Inflammatory macrophage treated with lipopolysaccharide for 4 hours (primary cell): ENCODE measurements around the gene ENPP6.
"Not testable (repeated sequence)": the region's sequence is repeated elsewhere in the genome, so short reads cannot be mapped to it uniquely, and the experiment has no call there.

ENCODE experiments used
- DNase-seq: peaks from one replicate; pipeline ENCODE4 v3.0.0-alpha.2; 2020

ENPP6 gene

DNA sequence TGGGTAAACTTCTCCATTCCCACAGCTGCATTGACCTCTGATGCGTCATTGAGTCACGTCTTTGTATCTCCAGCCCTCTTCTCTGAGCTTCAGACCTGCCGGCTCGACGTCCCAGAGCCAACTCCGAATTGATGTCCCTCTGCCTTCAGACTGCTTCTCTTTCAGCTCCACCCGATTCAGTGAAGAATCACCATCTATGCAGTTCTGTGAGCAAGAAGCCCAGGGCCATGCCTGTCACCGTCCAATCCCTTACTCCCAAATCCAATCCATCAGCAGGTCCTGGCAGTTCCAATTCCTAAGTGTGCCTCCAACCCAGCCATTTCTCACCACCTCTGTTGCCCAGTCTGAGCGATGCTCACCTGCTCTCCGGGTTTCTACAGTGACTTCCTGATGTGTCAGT, 70.7 kb downstream of the ENPP6 start:
- DNase-seq: no peak

DNA sequence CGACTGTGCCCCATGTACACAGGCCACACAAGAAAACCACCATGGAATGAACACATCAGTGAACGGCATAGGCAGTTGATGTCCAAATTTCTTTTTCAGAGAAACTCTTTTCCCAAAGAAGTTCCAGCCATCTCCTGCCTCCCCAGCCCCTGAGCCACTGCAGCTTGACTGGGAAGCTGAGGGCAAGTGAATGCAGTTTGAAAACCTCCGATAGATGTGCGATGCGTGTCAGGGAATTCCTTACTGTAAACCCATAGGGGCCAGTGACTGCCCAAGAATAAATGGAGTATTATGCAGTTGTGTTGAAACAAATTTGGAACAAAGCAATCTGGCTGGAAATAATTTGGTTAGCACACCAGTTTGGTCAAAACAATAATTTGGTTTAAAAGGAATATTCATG, 72.1 kb downstream of the ENPP6 start:
- DNase-seq: no peak

DNA sequence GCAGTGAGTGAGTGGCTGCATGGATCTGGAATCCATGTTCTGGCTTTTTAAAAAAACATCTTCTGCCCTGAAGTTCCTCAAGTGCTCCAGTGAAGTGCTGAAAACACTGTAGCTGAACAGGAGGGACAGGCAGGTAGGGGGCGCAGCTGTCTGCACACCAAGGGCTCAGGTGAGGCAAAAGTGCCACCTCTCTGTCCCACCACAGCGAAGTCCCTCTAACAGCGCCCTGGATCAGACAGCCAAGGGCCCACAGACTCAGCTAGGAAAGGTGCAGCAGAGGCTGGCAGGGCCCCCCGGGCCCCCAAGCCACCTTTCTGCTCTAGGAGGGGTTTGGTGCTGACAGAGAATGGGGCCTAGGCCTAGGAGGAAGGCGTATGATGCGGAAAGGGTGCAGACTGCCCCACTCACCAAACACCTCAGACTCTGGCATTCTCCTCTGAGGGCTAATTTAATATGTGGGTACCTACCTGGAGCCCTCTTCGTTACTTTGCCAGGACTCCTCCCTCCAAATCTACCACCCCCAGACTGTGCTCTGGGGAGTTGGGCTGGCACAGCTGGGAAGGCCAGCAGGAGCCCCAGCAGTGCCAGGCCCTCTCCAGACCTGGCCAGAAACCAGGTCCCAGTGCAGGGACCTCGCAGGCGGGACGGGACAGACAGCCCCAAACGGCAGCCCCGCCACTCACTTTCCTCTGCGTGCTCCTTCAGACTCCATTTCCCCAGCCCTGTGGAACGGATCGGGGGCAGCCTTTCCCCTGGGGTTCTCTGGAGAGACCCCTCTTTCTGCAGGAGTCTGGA, 73.7 kb downstream of the ENPP6 start:
- no peak for DNase-seq

DNA sequence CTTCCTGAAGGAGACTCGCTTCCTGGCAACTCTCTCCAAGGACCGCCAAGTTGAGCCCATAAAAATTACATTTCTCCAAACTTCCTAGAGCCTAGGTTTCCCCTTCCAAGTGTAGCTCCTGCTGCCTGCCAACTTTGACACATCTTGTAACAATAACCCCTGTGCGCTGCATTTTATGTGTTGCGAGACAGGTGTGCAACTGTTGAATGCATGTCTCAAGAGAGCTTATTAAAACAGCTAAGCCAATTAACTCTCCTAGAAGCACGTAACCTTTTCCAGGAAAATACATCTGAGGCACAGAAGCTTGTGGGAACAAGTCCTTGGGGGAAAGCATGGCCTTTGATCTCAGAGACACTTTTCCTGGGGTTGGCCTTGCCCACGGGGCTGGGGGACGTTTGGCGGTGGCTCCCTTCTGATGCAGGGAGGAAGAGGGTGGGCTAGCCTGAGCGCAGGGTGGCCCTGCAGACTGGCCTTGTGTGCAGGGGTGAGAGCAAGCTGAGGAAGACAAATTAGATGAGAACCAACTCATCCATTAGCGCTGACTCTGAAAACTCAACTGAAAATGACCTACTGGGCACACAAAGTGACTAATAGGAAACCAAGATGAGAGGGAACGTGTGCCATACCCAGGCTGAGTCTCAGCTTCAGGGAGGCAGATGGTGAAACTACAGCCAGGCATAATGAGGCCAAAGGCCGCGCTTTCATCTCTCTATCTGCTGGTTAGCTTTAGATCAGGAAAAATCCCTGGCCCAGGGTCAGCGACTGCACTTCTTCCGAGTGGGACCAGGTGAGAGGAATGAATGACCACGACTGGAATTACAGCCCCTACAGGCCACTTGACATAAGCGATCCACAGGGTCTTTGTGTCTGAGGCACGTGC, 75.3 kb downstream of the ENPP6 start:
- DNase-seq: no peak

DNA sequence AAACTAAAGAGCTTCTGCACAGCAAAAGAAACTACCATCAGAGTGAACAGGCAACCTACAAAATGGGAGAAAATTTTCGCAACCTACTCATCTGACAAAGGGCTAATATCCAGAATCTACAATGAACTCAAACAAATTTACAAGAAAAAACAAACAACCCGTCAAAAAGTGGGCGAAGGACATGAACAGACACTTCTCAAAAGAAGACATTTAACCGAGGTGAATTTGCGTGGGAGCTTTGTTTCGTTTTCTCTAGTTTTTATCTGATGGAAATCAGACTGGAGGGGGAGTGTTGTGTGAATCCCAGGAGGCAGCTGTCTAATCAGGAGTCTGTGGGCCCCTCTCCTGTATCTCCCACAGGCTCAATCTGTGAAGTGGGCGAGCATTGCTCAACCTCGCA, 76.8 kb downstream of the ENPP6 start:
- DNase-seq: not testable (repeated sequence)

DNA sequence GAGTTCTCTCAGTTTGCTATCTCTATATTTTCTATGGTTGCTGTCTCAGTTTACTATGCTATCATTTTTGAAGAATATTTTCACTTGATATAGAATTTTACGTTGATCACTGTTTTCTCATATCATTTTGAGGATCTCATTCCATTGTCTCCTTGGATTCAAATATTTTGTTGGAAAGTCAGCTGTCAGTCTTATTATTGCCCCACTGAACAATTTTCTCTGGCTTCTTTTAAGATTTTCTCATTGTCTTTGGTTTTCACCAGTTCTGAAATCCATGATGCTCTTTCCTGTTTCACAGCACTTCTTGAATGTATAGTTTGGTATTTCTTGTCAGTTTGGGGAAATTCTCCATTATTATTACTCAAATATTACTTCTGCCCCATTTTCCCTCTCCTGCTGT, 81.1 kb downstream of the ENPP6 start:
- no peak for DNase-seq

DNA sequence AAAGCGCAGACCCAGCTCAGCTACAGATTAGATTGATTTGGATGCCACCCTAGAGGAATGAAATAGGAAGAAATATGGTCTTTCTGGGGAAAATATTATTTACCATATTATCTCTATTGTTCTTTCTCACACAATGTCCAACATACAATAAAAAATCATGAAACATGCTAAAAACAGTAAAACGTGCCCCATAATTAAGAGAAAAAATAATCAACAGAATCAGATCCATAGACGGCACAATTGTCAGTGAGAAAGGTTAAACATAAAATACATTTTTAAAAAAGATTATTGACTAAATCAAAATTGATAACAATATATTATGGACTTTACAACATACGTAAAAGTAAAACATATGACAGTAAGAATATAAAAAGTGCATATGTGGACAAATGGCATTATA, 90.9 kb downstream of the ENPP6 start:
- DNase-seq: no peak

DNA sequence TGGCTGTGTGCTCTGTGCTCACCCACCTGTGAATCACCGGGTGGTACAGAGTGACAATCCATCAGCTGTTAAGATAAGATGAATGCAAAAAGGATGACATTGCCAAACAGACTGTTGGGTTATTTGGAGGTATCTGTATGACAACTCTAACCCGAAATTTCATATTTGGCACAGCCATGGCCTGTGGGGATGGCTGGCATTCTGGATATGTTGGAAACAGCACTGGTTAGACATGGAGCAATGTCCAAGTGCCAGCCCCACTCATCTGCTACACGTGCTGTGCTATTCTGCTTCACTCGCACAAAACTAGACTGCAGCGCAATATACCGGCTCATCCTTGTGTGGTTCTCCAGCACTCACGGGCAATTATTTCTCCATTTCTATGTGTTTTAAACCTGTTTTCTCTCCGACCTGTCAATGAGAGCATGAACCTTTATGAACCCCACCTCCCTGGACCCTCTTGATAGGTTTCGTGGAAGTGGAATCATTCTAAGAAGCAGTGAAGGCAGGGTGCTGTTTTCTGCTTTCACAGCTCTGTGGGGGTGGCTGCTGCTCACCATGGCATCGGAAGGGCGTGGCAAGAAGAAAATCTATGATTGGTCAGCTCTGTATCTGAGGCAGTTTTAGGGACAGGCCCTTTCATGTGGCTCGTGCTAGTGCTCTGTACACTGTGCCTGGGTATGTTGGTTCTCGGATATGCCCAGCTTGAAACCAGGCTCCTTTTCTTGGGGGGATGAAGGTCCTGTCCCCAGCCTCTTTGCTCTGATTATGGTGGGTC, 94.9 kb downstream of the ENPP6 start:
- DNase-seq: no peak

DNA sequence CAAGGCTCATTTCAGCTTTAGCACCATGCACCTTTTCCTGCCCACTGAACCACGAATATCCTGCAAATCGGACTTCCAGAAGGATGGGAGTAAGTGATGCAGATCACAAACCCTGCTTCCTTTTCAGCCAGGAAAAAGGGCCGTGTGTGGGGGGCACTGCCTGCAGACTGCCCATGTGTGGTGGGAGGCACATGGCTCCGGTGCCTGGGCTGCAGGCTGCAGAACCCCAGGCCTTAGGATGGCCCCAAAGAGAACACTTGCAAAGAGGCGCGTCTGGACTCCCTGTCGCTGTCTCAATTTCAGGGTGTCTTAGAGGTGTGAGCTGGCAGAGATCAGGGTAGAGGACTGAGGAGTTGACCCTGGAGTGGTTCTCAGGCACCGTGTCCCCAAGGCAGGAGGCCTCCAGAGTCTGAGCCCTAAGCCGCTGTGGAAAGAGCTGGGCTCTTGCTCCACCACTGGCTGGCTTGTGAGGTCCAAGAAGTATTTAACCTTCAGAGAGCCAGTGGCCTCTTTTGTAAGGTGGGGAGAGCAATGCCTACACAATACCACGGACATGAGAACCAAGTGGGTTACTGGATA, 97.0 kb downstream of the ENPP6 start:
- no peak for DNase-seq

DNA sequence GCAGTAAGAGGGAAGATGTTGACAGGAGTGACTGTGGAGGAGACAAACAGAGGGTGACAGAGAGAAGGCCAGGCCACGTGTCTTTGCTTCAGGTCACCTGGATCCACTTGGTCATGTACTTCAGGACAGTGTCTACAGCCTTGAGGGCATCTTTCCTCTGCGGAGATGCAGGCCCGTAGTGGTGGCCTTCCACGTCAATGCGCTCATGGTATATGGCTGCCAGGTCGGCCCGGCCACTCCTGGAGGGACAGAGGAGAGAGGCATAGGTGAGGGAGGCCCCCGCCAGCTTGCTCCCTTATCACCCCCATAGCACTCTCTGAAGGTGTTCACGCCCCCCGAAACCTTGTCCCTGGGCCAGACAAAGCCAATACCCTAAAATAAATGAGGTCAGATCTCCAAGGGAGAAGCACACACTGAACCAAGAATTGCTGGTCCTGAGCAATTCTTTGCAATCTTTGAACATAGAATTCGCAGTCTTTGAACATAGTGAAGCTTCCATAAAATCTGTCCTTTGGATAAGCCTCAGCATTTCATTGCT, 99.9 kb downstream of the ENPP6 start:
- no peak for DNase-seq

DNA sequence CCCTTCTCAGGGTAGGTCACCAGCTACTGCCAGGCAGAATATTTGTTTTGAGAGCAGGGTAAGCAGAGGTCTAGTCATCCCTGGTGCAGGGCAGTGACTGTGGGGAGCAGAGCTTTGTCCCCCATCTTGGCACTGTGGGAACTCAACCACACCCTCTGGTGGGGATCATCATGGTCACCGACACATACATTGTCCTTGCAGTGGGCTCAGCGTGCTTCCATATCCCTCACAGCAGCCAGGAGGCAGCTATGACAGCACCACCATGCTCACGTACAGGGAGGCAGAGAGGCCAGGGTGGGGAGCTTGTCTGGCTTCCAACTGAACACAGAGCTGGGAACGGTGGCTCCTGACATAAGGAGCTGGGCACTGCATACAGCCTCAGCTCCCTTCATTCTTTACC, 102.3 kb downstream of the ENPP6 start:
- no peak for DNase-seq

DNA sequence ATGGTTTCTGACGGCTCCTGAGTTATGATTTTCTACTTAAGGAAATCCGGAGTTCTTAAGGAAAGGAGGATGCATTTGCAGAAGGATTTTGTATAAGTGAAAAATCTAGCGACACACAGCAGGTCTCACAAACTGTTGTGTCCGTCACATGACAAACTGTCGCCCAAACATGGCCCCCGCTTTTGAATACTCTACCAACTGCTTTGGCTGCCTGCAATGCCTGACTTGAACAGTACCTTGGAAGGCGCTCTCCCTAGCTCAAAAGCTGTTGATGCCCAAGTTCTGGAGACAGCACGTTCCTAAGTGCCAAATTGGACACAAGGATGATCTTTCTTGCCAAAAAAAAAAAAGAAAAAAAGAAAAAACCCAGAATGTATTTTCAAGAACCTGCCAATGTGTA, 103.2 kb downstream of the ENPP6 start:
- no peak for DNase-seq

DNA sequence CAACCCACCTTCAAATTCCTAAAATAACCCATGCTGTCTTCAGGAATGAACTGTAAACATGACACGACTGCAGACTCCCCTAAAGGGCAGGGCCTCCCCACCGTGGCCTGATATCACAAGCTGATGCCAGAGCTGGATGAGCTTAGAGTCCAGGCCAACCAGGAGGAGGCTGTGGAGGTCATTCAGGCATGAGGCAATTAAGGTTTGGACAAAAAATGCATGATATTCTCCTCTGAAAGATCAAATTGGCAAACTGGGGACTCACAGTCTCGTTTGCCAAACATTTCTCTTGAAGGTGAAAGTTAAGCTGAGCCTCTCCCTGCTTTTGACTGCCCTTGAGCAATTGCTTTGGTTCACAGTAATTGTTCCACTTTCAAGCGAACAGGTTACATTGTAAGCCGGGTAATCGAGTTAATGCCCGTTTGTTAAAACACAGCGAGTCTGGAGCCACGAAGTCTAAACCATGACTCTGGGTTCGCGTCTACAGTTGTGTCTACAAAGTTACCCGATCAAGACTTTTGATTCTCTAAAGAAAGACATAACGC, 105.6 kb downstream of the ENPP6 start:
- DNase-seq: no peak

DNA sequence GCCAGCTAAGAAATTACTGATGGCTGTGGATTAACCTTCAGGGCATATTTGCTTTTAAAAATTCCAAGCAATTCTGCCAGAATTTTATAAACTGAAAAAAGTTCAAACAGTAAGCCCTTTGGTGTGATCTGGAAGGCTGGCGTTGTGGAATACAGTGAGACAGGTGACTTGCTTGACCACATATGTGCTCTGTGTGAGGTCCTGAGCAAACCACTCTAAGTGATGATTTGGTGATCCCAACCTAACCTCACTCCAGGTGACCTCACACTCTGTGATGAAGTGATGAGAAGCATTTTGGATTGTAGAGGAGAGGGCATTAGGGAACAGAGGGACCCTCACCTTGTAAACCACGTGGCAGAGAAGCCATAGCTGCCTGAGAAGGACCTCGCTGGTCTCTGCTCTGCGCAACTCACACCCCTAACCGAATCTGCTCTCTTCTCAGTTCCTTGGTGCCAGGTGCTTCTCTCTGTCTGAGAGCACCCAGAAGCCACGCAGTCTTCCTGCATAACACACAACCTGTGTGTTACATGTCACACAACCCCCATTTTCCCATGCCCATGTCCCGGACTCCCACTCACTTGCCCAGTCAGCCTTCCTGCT, 106.3 kb downstream of the ENPP6 start:
- DNase-seq: no peak

DNA sequence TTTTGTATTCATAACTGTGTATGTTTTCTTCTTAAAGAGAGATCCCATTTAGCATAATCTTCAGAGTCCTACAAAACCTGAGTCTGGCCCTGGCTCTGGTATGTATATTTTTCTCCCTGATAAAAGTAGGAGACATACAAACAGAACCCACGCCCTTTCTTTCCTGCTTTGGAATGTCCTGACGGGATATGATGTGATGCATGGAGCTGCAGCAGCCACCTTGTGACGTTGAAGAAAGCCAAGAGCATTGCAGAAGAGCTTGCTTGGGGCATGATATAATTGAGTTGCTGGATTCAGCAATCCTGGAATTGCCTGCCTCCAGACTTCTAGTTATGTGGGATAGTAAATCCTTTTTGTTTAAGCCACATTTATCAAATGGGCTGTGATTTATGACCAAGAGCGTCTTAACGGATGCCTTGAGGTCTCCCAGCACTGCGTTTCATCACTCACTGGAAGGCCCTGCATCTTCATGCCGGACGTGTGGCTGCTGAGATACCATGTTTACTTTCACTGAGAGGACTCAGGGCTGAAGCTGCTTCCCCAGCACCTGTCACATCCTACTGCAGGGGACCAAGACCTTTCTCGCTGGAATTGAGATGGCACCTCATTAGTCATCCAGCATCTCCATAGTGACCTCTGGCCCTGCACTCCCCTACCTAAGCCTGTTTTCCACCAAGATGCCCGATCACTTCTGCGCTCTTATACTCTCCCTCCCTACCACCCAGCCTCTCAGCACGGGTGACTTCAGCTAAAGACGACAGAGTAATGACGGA, 107.0 kb downstream of the ENPP6 start:
- no peak for DNase-seq

DNA sequence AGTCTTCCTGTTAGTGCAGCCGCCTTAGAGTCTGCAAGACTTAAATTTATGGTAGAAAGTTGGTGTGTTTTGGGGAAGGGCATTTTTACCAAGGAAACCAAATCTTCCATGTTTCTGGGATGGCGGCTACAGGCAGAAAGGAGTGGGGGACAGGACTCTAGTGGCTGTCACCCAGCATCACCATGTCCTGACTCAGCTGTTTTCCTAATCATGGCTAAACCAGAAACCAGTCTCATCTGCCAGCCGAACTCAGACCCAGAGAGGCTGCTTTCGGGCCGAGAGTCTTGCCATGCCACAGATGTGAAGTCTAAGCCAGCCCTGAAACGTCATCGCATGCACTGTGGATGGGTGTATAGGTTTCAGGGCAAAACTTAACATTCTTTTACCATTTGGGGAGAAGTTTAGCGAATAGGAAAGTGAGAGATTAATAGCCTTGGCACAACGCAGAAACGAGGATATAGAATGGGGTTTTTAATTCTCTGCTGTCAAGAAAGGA, 109.6 kb downstream of the ENPP6 start:
- DNase-seq: no peak

DNA sequence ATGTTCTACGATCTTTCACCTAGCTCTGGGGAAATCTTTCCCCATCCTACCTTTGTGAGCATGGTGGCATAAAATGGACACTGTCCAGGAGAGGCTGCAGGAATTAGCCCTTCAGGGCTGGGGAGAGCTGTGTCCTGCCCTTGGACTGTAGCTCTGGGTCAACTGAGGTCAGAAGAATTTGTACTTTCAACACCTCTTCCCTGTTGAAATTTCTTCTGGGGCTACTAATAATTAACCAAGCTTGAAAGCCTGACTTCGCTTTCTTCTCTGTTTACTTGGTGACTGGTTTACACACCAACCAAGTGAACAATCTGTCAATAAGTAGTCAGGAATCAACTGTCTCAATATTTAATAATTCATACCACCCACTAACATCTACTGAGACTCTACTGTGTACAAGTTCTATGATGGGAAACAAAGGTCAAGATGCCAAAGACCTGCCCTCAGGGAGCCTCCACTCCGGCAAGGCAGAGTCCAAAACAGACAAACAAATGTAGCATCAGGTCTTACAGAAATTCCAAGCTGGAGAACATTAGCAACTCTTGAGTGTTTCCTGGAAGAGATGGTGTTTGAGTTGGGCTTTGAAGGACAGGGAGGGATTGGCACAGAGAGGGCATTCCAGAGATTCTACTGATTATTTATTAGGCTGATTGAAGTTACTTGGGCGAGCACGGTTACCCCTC, 113.1 kb downstream of the ENPP6 start:
- no peak for DNase-seq

DNA sequence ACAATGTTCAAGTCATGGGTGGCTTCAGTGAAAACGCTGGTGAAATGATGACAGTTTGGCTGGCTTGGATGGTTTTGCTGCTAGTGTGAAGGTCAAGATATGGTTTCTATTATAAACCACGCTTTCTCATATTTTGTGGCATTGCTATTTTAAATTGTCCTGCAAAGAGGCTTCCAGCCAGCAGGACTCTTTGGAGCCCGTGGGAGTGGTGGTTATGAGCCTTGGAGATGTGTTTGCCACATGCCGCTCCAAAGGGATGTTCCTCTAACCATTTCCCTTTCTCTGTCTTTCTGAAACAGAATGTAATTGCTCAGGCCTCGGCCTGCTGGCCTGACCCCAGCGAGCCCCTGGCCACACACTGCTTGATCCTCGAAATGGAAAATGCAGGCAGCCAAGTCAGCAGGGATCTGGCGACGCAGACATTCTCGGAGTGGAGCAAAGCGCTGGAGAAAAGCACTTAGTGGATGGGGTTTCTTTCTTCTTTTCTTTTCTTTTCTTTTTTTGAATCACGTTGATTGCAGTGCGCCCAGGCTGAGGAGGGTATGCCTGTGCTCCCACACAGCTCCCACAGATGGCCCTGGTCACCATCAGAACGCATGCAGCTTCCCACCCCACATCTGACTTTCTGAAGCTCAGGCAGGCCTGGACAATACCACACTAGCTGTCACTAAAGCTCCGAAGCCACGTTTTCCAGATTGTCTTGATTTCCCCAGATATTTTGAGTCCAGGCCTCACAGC, 114.0 kb downstream of the ENPP6 start:
- DNase-seq: no peak

DNA sequence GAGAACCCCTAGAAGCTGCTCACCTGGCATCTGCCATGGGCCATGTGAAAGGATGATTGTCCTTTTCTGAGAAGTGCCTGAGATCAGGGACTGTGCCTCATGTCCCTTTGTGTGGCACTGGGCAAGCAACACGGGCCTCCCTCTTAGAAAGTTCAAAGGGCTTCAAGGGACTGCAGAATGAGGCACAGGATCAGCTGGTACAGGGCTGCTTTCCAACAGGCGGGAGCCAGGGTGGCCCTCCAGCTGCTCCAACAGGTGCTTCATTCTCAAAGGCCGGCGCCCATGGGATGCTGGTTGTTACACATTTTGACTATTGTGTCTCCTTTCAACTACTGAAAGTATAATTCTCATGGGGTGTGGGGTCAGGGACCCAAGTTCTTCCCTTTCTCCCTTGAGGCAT, 114.7 kb downstream of the ENPP6 start:
- no peak for DNase-seq

DNA sequence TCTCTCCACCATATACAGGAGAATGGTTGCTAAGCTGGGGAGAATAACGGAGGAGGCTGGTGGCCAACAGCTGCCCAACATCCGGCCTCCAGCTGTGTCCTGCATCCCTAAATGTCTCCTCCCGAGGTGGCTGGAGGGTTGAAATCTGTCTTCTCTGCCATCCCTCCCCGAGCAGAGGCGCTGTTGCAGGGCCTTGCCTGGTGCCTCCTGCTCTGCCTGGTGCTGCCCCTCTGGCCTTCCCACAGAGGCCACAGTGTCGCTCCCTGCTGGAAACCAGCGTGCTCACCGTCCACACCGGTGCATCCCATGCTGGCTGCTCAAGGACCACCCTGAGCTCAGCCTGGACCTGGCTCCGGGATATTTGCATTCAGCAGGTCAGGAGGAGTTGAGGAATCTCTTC, 115.2 kb downstream of the ENPP6 start:
- no peak for DNase-seq
